Epithelial cell of proximal tubule (primary cell): Measurements from ENCODE around the gene HMOX1. TPM values are rescaled to one million over a fixed set of nuclear protein-coding genes. Genes with fewer than 3 reads are reported as not detected.

ENCODE experiments used
- DNase-seq: peaks from one replicate; pipeline ENCODE4 v3.0.0-alpha.2; 2011; ENCODE audit warnings: low read depth
- H3K4me3 ChIP-seq: 2 replicates; pipeline ENCODE4 v1.5.1; 2011; ENCODE audit warnings: low read depth, mild to moderate bottlenecking, low read length
- CTCF ChIP-seq: conservative IDR thresholded peaks from 2 replicates; pipeline ENCODE4 v1.5.1; 2012; ENCODE audit warnings: low read depth, mild to moderate bottlenecking, low read length
- total RNA-seq: library from RNA; depleted of rRNA; stranded (reverse); fragments of >200 nt; gene quantifications from 2 replicates; pipeline ENCODE4 v1.2.3, GENCODE V29; 2015

The HMOX1 gene
- total RNA-seq, result 10.5 and 21.8 TPM in 2 replicates

- peak within 1 kb of the TSS; percentile 87 for H3K4me3 ChIP-seq
- no peak for DNase-seq
- no peak for TF ChIP-seq CTCF
These were observed at the start of gene HMOX1 for GRCh38 chr22:35380537-35381423. Gene HMOX1, plus strand, starts transcription at chr22:35381096. Its CDS starts 78 bp downstream, at chr22:35381174.

- no peak for DNase-seq
- no peak overlapping the region for H3K4me3 ChIP-seq
- no peak for TF ChIP-seq CTCF
These were observed 48.6 kb upstream of the HMOX1 start for GRCh38 chr22:35332278-35332677.

DNA sequence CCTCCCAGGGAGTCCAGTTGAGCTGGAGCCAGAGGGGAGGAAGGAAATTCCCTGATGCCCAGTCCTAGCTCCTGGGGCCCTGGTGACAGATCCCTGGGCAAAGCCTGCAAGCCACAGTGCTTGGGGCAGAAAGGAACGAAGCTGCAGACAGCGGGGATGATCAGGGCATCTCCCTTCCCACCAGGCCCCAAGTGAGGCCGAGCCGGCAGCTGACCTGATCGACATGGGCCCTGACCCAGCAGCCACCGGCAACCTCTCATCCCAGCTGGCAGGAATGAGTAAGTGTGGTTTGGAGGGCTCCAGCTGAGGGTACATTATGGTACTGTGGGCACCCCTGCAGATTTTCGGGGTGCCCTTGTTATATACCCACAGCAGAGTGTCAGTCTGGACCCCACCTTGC, 47.7 kb upstream of the HMOX1 start:
- no peak overlapping the region for H3K4me3 ChIP-seq
- DNase-seq, result no peak
- no peak for TF ChIP-seq CTCF

DNA sequence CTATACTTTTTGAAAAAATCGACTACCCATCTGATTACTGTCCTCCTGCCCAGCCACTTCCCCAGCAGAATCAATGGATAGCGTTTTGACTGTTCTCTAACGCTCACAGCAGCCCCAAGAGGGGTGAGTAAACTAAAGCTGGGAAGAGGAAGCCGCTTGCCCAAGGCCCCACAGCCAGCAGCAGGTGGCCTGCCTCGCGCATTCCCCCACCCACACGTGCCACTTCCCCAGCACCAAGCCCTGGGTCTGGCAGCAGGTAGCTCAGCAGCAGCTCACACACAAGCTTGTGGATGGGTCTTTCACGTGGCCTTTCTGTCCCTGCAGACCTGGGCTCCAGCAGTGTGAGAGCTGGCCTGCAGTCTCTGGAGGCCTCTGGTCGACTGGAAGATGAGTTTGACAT, 46.9 kb upstream of the HMOX1 start:
- TF ChIP-seq CTCF, result no peak
- no peak for DNase-seq

DNA sequence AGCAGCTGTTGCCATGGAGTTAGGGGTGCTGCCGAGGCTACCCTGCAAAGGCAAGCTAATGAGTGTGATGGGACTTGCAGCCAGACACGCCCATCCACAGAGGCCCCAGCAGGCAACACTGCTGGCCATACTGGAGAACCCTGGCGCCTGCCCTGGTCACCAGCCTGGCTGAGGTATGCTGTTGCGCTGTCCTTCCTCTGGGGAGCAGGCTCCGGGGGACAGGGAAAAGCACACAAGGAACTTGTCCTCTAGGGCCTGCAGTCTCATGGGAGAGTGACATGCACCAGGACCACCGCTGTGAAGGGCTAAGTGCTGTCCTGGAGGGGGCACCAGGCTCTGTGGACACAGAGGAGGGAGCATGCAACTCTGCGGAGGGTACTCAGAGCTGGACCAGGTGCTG, 45.4 kb upstream of the HMOX1 start:
- H3K4me3 ChIP-seq, result no peak overlapping the region
- no peak for DNase-seq
- no peak for TF ChIP-seq CTCF

More for the DNA sequence above, 46.9 kb upstream of the HMOX1 start:
- no peak overlapping the region for H3K4me3 ChIP-seq

DNA sequence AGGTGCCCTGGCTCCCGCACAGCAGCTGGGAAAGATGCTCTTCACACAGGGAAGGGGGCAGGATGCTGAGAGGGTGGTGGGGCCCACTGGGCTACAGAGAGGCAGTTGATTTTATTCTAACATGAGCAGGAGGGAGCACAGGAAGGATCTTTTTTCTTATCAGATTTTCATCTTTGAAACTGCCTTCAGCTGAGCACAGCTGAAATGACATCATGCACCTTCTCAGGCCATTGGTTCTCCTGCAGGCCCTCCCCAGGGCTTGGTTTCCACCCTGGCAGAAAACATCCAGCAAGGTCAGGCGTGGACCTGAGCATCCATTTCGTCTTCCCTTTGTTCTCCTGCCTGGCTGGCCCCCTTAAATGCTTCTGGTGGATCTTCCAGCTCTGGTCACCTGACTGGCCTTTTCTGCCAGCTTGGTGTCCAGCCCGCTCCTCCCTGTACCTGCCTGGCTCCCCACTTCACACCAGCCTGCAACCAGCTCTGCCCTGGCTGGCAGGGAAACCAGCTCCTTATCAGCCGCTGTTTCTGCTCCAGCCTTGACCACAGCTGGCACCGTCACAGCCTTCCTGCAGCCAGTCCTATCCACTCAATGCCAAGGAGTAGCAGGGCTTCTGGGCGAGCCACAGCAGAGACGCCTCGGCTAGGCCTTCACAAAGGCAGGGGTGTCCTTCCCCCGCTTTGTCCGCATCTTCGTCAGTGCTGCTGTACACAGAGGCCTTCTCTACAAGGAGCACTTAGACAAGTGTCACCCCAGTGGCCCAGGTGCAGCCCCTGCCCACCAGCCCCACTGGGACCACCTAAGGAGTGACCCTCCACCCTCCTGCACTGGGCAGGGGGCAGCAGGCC, 44.7 kb upstream of the HMOX1 start:
- no peak for DNase-seq
- no peak overlapping the region for H3K4me3 ChIP-seq
- TF ChIP-seq CTCF, result no peak
